ENCODE data around the gene PRPSAP1.
"Not testable (repeated sequence)": the region's sequence is repeated elsewhere in the genome, so short reads cannot be mapped to it uniquely, and the experiment has no call there.

PRPSAP1 gene

GRCh38 chr17:76359375-76359774, 5.7 kb upstream of the PRPSAP1 start:
- DNase-seq (ENCODE audit: low read depth), result no peak

GRCh38 chr17:76357597-76358158, 4.0 kb upstream of the PRPSAP1 start:
- DNase-seq (ENCODE audit: low read depth), result no peak

- DNase-seq (ENCODE audit: low read depth), result no peak
Measured at GRCh38 chr17:76356803-76357456, 3.2 kb upstream of the PRPSAP1 start.

- no peak for DNase-seq (ENCODE audit: low read depth)
Measured at GRCh38 chr17:76354747-76355310, 1.1 kb upstream of the PRPSAP1 start.

- DNase-seq (ENCODE audit: low read depth), result no peak
Measured at GRCh38 chr17:76354317-76354729, 607 bp upstream of the PRPSAP1 start.

- no peak for DNase-seq (ENCODE audit: low read depth)
Measured at GRCh38 chr17:76353004-76353598, 615 bp downstream of the PRPSAP1 start.

GRCh38 chr17:76351526-76352071, 2.1 kb downstream of the PRPSAP1 start:
- DNase-seq (ENCODE audit: low read depth), result no peak

- no peak for DNase-seq (ENCODE audit: low read depth)
Measured at GRCh38 chr17:76350463-76350862, 3.3 kb downstream of the PRPSAP1 start.

GRCh38 chr17:76346936-76347335, 6.8 kb downstream of the PRPSAP1 start:
- not testable (repeated sequence) for DNase-seq (ENCODE audit: low read depth)

- DNase-seq (ENCODE audit: low read depth), result no peak
Measured at GRCh38 chr17:76345377-76345974, 8.2 kb downstream of the PRPSAP1 start.

GRCh38 chr17:76343106-76343505, 10.6 kb downstream of the PRPSAP1 start:
- no peak for DNase-seq (ENCODE audit: low read depth)

- DNase-seq (ENCODE audit: low read depth), result no peak
Measured at GRCh38 chr17:76341301-76341700, 12.4 kb downstream of the PRPSAP1 start.

GRCh38 chr17:76337413-76337777, 16.3 kb downstream of the PRPSAP1 start:
- no peak for DNase-seq (ENCODE audit: low read depth)

GRCh38 chr17:76336756-76337412, 16.8 kb downstream of the PRPSAP1 start:
- DNase-seq (ENCODE audit: low read depth), result no peak

GRCh38 chr17:76335716-76336381, 17.9 kb downstream of the PRPSAP1 start:
- no peak for DNase-seq (ENCODE audit: low read depth)

- no peak for DNase-seq (ENCODE audit: low read depth)
Measured at GRCh38 chr17:76333673-76334505, 19.8 kb downstream of the PRPSAP1 start.

- no peak for DNase-seq (ENCODE audit: low read depth)
Measured at GRCh38 chr17:76331083-76331482, 22.6 kb downstream of the PRPSAP1 start.

GRCh38 chr17:76329664-76330063, 24.1 kb downstream of the PRPSAP1 start:
- DNase-seq (ENCODE audit: low read depth), result no peak

GRCh38 chr17:76327696-76328095, 26.0 kb downstream of the PRPSAP1 start:
- DNase-seq (ENCODE audit: low read depth), result no peak

- DNase-seq (ENCODE audit: low read depth), result no peak
Measured at GRCh38 chr17:76326306-76326705, 27.4 kb downstream of the PRPSAP1 start.

- no peak for DNase-seq (ENCODE audit: low read depth)
Measured at GRCh38 chr17:76318586-76318985, 35.1 kb downstream of the PRPSAP1 start.

Measured in HS-5 (cell line).